UCSD-AML1 (cell line): ENCODE measurements around the gene NCS1.

Experiments used
- DNase-seq: peaks from one replicate; lab custom pipeline; 2025; ENCODE audit not compliant: unreplicated experiment; lab: John Stamatoyannopoulos, UW

Gene NCS1

DNA sequence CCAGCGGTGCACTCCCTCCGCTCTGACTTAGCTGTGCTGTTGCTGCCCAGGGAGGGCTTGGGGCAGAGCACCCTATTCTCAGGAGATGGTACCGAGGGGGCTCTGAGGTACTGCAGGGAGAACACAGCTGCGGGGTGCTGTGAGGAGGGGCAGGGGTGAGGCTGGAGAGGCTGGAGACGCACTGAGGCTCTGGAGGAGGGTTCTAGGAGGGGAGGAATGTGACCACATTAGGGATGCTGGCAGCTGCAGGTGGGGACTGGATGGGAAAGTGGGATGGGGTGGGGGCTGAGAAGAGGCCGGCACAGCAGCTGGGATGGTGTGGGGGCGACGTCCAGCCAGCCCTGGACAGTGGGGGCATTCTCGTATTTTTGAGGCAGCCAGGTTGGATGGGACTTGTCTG, 20.9 kb downstream of the NCS1 start:
- no peak for DNase-seq

GRCh38 chr9:130193531-130194377, 21.6 kb downstream of the NCS1 start:
- DNase-seq = no peak

DNA sequence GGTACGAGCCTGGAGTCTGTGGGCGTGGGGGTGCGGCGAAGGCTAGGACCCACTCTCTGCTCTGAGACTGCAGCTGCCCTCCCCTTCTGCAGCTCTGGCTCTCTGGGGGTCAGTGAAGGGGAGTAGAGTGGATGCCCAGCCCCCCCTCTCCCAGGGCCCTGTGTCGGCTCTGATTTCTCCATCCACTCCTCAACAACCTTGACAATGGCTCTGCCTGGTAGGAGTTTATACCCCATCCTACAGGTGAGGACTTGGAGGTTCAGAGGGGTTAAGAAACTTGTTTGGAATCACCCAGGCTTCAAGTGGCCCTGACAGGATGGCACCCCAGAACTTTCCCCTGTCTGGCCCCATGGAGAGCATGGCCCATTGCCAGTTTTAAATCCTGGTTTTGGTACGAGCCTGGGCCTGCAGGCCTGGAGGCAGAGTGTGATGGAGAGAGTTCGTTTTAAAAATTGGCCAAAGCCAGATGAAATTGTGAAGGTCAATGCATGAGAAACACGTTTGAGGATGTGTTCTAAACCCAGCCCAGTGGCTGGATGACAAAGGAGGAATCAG, 22.3 kb downstream of the NCS1 start:
- DNase-seq = no peak

DNA sequence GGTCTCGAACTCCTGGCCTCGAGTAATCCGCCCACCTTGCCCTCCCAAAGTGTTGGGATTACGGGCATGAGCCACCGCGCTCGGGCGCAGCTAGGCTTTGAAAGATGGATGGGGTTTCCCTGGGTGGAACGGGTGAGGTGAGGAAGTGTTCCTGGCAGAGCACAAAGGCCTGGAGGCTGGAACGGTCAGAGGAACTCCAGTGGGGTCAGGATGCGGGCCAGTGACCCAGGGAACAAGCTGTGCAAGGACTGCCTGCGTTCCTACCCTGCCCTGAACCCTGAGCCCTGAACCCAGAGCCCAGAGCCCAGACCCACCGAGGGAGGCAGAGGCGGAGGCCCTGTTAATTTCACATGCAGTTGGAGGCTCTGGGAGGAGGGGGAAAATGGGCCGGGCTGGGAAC, 23.4 kb downstream of the NCS1 start:
- no peak for DNase-seq

GRCh38 chr9:130196643-130197042, 24.4 kb downstream of the NCS1 start:
- DNase-seq = no peak

- no peak for DNase-seq
These were observed 25.2 kb downstream of the NCS1 start for GRCh38 chr9:130197386-130197785.

- DNase-seq = no peak
These were observed 25.7 kb downstream of the NCS1 start for GRCh38 chr9:130197888-130198287.

GRCh38 chr9:130198501-130199179, 26.4 kb downstream of the NCS1 start:
- no peak for DNase-seq

DNA sequence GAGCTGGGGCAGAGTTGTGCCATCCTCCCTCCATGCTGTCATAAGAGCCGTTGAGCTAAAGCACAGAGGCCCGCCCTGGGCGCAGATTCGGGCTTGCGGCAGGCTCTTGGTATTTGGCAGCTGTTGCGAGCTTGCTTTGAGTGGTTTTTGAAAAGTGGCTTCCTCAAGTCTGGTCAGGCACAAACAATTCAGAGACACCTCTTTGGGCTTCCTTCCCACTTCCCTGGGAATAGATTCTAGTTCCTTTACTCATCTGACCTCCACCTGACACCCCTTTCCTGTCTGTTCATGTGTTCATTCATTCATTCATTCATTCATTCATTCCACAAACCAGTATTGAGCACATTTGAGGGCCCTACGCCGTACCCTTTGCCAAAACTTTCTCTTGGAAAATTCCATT, 27.4 kb downstream of the NCS1 start:
- DNase-seq = no peak

GRCh38 chr9:130200038-130200849, 28.0 kb downstream of the NCS1 start:
- DNase-seq = no peak

DNA sequence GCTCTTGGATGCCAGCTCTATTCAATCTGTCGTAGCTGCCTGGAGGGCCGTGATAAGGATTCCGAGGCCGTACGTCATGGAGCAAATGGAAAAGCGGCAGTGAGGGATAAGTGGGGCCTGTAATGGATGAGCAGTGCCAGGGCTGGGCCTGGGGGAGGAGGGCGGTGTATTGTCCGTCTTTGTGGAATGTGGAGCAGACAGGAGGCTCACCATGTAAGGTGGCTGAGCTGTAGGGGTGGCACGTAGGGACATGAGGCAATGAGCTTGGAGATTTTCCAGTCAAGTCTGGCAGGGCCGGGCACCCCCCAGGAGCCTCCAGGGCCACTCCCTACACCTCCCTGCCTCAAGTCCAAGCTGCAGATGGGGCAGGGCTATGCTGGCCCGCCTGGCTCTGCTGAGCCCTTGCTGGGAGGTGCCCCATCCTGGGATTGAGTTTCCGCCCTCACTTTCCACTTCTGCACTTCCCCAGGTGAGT, 29.2 kb downstream of the NCS1 start:
- no peak for DNase-seq

GRCh38 chr9:130201974-130202373, 29.8 kb downstream of the NCS1 start:
- DNase-seq = no peak

DNA sequence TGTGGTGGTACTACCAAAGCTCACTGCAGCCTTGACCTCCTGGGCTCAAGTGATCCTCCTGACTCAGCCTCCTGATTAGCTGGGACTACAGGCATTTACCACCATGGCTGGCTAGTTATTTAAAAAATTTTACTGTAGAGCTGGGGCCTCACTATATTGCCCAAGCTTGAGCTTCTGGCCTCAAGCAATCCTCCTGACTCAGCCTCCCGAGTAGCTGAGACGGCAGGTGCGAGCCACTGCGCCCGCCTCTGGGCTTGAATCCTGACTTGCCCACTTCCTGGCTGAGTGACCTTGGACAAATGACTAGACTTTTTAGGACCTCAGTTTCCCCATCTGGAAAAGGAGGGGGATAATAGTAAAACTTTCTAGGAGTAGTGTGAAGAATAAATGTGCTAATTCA, 32.1 kb downstream of the NCS1 start:
- no peak for DNase-seq

DNA sequence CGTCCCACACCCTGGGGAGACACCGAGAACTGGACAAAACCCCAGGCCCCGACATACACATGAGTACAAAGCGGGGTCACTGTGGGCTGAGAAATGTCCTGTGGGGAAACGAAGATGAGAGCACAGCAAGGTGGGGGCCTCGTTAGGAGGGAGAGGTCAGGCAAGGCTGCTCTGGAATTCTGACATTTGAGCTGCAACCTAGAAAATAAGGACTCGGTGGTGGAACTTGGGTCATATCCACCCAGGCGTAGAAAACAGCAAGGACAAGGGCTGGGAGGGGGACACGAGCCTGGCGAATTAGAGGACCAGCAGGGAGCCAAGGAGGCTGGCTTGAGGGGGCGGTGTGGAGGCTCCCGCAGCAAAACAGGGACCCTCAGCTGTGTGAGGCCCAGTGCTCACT, 32.8 kb downstream of the NCS1 start:
- no peak for DNase-seq

GRCh38 chr9:130205912-130206311, 33.7 kb downstream of the NCS1 start:
- DNase-seq = no peak

GRCh38 chr9:130206579-130206978, 34.4 kb downstream of the NCS1 start:
- no peak for DNase-seq

GRCh38 chr9:130207241-130207992, 35.2 kb downstream of the NCS1 start:
- DNase-seq = no peak

- peak; percentile 19 for DNase-seq
These were observed 36.6 kb downstream of the NCS1 start for GRCh38 chr9:130208600-130209347.

DNA sequence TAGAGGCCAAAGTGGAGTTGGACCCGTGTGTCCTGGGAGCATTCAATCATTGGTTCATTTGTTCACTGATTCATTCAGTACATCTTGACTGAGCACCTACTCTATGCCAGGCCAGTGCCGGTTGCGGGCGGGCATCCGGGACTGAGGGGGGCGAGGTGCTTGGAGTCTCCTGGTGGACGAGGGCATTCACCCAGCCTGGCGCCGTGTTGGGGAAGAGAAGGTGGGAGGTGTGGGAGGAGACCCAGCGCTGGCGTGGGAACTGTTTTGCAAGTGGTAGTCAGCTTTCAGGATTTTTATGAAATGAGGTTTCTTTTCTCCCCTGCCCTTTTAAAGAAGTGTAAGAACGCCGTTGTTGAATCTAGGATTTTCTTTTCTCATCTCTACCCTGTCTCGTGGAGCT, 37.2 kb downstream of the NCS1 start:
- no peak for DNase-seq
